LNCaP clone FGC (cell line): ENCODE measurements around the gene DCANP1.

Source experiments
- DNase-seq: peaks from one replicate; pipeline ENCODE4 v3.0.0-alpha.2; 2011; ENCODE audit warnings: low read depth
- H3K4me3 ChIP-seq: 2 replicates; pipeline ENCODE4 v1.5.1; 2011; ENCODE audit warnings: mild to moderate bottlenecking, low read depth, low read length, control low read depth
- TF ChIP-seq, protein P1 (sequence below): IDR thresholded peaks from 2 replicates; pipeline ENCODE4 v1.5.1; 2012; ENCODE audit warnings: mild to moderate bottlenecking; ENCODE audit not compliant: control insufficient read depth, insufficient read depth; ENCODE audit errors: extremely low read depth

The DCANP1 gene

DNA sequence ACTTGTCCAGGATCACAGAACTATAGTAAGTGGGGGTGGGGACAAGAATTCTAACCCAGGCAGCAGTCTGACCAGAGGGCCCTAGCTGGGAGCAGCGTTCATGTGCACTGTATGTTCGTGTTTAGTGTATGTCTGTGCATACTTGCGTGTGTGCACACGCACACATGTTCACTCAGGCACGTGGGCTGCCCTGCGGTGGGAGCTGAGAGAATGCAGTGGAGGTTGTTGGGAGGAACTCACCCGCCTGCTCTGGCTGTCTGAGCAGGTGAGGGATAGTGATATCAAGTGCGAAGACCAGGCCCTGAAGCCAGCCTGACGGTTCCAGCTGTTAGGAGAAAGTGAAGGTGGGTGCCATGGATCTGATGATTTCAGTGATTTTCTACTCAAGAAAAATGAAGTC is 942 bp downstream of the DCANP1 start:
- TF ChIP-seq, protein P1, sequence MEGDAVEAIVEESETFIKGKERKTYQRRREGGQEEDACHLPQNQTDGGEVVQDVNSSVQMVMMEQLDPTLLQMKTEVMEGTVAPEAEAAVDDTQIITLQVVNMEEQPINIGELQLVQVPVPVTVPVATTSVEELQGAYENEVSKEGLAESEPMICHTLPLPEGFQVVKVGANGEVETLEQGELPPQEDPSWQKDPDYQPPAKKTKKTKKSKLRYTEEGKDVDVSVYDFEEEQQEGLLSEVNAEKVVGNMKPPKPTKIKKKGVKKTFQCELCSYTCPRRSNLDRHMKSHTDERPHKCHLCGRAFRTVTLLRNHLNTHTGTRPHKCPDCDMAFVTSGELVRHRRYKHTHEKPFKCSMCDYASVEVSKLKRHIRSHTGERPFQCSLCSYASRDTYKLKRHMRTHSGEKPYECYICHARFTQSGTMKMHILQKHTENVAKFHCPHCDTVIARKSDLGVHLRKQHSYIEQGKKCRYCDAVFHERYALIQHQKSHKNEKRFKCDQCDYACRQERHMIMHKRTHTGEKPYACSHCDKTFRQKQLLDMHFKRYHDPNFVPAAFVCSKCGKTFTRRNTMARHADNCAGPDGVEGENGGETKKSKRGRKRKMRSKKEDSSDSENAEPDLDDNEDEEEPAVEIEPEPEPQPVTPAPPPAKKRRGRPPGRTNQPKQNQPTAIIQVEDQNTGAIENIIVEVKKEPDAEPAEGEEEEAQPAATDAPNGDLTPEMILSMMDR: no peak
- no peak overlapping the region for H3K4me3 ChIP-seq
- no peak for DNase-seq

DNA sequence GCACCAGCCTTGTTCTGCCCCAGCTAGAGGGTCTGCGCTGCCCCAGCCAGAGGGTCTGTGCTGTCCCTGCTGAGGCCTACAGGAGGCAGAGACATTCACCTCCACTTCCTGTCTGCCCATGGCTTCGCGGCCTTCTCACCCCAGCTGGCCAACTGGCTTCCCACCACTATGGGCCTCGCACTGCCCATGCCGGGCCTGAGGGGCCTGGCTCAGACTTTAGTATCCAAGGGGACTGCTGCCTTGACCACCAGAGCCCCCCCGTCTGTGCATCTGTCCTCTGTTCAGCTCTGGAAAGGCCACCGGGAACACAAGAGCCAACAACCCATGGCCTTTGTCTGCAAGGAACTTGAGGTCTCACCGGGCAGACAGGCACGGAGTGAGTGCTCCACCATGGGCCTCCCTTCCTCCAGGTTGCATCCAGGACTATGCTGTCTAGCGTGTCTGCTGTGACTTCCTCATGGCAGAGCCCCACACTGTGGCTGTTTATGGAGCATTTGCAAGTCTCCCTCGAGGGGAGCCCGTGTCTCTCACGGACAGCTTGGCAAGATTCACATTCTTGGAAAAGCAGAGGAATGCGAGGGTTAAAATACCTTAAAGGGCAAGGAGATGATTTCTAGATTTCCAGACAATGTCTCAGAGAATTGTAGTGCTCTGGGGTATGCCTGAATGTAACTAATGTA is 1.7 kb downstream of the DCANP1 start:
- no peak overlapping the region for H3K4me3 ChIP-seq
- no peak for DNase-seq
- TF ChIP-seq, protein P1: no peak

DNA sequence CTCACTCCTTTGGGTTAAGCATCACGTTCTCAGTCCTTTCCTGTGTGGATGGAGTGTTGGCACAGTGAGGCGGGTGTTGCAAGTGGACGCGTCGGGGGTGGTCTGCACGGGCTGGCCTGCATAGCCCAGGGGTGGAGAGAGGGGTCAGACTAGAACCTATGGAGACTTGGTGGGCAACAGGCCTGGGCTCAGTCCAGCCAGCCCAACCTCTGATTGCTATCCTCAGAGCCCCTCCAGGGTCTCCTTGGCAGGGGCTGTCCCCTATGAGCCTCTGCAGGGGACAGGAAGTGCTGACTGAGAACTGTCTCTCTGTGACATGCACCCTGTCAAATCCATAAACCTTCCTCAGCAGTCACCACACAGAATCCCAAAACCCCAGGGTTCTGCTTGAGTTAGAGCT is 2.3 kb downstream of the DCANP1 start:
- no peak for DNase-seq
- TF ChIP-seq, protein P1: no peak
- no peak overlapping the region for H3K4me3 ChIP-seq

DNA sequence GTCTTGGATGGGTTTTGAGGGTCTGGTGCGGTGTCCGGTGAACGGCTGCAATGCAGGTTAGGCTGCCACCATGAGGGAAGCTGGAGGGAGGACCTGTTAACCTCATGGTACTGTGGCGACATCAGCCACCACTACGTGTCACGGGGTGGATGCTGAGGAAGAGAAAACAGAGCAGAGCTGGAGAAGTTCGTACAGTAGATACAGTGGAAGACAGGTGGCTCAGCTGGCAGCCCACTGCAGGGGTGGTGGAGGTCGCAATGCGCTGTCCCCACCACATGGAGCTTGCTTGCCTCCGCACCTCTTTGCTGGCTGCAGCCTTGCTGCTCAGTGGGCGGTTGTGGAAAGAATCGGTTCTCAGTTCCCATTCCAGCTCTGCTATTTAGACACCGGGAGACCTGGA is 2.8 kb downstream of the DCANP1 start:
- TF ChIP-seq, protein P1: no peak
- no peak for DNase-seq
- H3K4me3 ChIP-seq: no peak overlapping the region

DNA sequence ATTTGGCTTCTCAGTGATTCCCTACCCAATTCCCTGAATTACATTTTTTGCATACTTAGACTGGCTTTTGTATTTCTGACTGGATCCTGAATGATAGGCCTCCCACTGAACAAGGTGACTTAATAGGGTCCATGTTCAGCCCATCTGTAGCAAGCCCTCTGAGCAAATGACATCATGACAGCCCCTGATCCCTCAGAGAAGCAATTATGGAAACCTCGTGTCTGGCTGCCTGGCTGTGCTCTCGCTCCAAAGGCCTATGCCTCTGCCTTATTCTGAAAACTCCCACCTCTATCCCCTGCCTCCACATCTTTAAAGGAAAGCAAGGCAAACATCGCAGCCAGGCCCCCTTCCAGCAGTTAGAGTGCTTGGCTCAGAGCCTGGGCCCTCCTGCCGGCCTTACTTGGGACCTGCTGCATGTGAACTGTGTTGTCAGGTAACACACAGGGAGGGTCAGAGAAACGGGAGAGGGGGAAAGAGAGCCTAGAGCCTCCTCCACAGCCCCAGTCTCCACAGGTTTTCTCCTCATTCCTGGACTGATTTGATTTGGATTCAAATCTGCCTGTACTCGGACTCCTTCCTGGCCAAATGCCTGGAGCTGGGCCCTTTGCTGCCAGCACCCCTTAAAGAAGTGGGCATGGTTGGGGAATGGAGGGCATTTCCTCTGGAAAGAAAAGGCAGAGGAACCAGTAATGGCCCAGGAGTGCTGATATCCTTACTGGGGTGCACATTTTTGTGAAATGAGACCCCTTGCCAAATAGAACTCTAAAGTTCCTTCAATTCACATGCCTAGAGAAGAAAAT is 3.8 kb downstream of the DCANP1 start:
- no peak overlapping the region for H3K4me3 ChIP-seq
- no peak for DNase-seq
- TF ChIP-seq, protein P1: no peak

DNA sequence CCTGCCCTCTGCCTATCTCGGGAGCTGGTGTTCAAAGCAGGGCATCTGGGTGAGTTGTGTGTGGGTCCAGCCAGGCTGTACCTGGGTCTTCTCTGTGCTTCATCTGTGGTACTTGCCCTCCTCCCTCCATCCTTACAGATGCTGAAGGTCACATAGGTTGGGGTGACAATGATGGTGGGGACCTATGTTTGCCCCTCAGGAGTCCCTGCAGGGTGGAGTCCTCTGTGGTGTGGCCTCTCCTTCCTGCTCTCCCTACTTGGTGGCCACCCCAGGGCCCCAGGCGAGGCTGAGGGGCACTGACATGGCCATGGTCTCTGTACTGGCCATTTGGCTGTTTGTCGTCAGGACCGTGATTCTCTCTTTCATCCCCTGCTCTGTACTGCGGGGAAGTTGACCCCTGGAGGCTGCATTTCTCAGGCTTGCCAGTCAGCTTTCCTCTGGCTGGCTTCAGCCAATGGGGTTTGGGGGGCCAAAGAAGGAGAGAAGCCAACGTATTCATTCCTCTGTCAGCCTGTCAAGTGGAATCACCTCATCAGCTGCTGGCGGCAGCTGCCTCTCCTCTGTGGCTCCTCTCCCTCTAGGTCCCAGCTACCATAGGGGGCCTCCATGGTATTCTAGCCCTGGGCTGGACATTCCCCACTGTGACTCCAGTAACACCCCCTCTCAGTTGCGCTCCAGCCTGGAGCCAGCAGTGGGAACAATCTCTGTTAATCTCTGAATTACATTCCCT is 4.6 kb downstream of the DCANP1 start:
- no peak overlapping the region for H3K4me3 ChIP-seq
- TF ChIP-seq, protein P1: no peak
- no peak for DNase-seq
